ENCODE measurements around the gene PNPLA7.

DNA sequence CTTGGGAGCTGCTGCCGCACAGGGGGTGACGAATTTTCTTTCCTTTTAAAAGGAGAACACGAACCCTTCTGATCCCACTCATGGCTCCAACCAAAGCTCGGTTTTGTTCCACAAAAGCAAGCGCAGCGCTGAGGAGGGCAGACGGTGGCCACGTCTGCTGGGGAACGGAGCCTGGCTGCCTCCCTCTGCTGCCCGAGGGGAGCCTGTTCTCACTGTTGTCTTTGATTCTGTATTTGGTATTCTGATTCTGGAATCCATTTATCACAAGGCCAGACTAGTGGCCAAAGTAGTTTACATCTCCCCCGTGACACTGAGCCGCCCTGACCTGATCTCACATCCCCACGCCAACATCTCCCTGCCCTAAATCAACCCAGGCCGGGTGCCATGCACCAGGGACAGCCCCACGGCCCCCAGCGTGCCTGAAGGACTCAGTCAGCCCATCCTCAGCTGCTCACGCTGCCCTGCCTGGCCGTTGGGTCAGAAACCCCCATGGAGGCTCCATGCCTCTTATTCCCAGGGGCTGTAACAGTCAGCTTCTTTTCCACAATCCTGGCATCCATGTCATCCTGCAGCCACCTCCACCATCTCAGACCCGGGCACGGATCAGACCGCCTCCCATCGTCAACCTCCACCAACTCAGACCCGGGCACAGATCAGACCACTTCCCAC lies 84.3 kb downstream of the PNPLA7 start:
- TF ChIP-seq POLR2A (IDR thresholded peaks at IDR 0.05): no peak
- TF ChIP-seq, protein P1, sequence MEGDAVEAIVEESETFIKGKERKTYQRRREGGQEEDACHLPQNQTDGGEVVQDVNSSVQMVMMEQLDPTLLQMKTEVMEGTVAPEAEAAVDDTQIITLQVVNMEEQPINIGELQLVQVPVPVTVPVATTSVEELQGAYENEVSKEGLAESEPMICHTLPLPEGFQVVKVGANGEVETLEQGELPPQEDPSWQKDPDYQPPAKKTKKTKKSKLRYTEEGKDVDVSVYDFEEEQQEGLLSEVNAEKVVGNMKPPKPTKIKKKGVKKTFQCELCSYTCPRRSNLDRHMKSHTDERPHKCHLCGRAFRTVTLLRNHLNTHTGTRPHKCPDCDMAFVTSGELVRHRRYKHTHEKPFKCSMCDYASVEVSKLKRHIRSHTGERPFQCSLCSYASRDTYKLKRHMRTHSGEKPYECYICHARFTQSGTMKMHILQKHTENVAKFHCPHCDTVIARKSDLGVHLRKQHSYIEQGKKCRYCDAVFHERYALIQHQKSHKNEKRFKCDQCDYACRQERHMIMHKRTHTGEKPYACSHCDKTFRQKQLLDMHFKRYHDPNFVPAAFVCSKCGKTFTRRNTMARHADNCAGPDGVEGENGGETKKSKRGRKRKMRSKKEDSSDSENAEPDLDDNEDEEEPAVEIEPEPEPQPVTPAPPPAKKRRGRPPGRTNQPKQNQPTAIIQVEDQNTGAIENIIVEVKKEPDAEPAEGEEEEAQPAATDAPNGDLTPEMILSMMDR (IDR thresholded peaks at IDR 0.05): no peak
- TF ChIP-seq POLR2AphosphoS5 (IDR thresholded peaks at IDR 0.05): no peak
- TF ChIP-seq EP300 (IDR thresholded peaks at IDR 0.05): no peak

All from stomach (tissue), 4 donors.